ENCODE results near the gene PDCD2.

GRCh38 chr6:170533792-170534191 is 50.6 kb downstream of the PDCD2 start:
- TF ChIP-seq CTCF (IDR thresholded peaks at IDR 0.05 in 4 of 5, conservative IDR thresholded peaks at IDR 0.05 in 1 of 5) (no peak), POLR2A (IDR thresholded peaks at IDR 0.05) (no peak)
